ENCODE data around the gene LRRIQ1. TPM values are rescaled to one million over a fixed set of nuclear protein-coding genes. Genes with fewer than 3 reads are reported as not detected.

Gene LRRIQ1
- total and polyA plus RNA-seq, 2 donors (not counting 1 experiment from before 2014, with no cell fraction given) = not detected

DNA sequence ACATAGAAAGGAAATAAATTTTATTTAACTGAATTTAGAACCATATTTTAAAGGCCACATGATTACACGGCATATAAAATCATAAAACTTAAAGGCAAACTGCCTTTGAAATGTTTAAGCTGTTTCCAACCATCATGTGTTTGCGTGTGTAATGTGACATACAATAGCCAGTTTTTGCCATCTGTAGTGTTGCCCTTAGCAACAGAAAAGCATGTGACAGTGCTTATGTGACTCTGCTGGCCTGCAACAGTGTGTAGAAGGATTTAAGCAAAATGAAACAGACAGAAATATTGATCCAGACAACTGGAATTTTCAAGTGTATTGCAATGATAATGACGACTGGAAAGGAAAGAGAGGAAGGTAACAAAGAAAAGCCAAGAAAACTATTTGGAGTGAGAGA, 49.6 kb upstream of the LRRIQ1 start:
- H3K79me2 ChIP-seq (ENCODE audit: control insufficient read depth, insufficient read depth, low read length) = no peaks in the 10 kb centered on the region
- H3K9me3 ChIP-seq (ENCODE audit: control extremely low read depth in 1 of 3, control insufficient read depth in 2 of 3, insufficient read depth in 1 of 3, low read length in 2 of 3) = no peaks in the 10 kb centered on the region
- no peaks in the 10 kb centered on the region for H3K36me3 ChIP-seq (replicated peaks in 1 of 2; ENCODE audit: control extremely low read depth in 1 of 2, control insufficient read depth in 1 of 2, extremely low read depth in 1 of 2, insufficient read depth in 2 of 2, low read length in 1 of 2)
- no peaks in the 10 kb centered on the region for H3K27me3 ChIP-seq (replicated peaks in 1 of 4; ENCODE audit: control extremely low read depth in 1 of 4, control insufficient read depth in 3 of 4, insufficient read depth in 4 of 4, low read length in 3 of 4)
- intact Hi-C loops (cut with micrococcal nuclease) = no loop called here
- TF ChIP-seq, protein P1, sequence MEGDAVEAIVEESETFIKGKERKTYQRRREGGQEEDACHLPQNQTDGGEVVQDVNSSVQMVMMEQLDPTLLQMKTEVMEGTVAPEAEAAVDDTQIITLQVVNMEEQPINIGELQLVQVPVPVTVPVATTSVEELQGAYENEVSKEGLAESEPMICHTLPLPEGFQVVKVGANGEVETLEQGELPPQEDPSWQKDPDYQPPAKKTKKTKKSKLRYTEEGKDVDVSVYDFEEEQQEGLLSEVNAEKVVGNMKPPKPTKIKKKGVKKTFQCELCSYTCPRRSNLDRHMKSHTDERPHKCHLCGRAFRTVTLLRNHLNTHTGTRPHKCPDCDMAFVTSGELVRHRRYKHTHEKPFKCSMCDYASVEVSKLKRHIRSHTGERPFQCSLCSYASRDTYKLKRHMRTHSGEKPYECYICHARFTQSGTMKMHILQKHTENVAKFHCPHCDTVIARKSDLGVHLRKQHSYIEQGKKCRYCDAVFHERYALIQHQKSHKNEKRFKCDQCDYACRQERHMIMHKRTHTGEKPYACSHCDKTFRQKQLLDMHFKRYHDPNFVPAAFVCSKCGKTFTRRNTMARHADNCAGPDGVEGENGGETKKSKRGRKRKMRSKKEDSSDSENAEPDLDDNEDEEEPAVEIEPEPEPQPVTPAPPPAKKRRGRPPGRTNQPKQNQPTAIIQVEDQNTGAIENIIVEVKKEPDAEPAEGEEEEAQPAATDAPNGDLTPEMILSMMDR (IDR thresholded peaks at IDR 0.05) = no peak
- TF ChIP-seq EZH2 (IDR thresholded peaks at IDR 0.05; ENCODE audit: borderline replicate concordance, insufficient read depth, low read depth, low read length, poor library complexity, severe bottlenecking) = no peak
- POLR2A ChIA-PET = no interaction called here
- no peaks in the 10 kb centered on the region for H4K20me1 ChIP-seq (ENCODE audit: control insufficient read depth, insufficient read depth, low read length, poor library complexity, severe bottlenecking)
- Mint-ChIP-seq H3K4me1 (no peaks in the 10 kb centered on the region), H3K27me3 (no peaks in the 10 kb centered on the region), H3K4me3 (no peak overlapping the region), H3K9me3 (ENCODE audit: insufficient read depth) (no peaks in the 10 kb centered on the region), H3K27ac (no peak overlapping the region)
- 60% methylated on average over 2 of the region's 3 CpGs for WGBS (ENCODE audit: insufficient coverage)
- H3K4me2 ChIP-seq (replicated peaks; ENCODE audit: low read depth, low read length, poor library complexity, severe bottlenecking) = no peak overlapping the region
- H3K4me1 ChIP-seq (ENCODE audit: control insufficient read depth in 2 of 2, insufficient read depth in 2 of 2, low read length in 2 of 2) = no peaks in the 10 kb centered on the region
- H3K4me3 ChIP-seq (ENCODE audit: control extremely low read depth in 1 of 5, extremely low read depth in 1 of 5, insufficient read depth in 1 of 5, low read depth in 2 of 5, low read length in 4 of 5) = no peak overlapping the region
- H3K9ac ChIP-seq (ENCODE audit: low read length) = no peak overlapping the region
- no peak for DNase-seq
- CTCF ChIA-PET = no interaction called here
- ATAC-seq (ENCODE audit: low read depth) = no peak
- no peak overlapping the region for H3K27ac ChIP-seq (ENCODE audit: low read length in 2 of 2)
- no peak overlapping the region for H2AFZ ChIP-seq (ENCODE audit: insufficient read depth, low read depth, low read length, poor library complexity, severe bottlenecking)

DNA sequence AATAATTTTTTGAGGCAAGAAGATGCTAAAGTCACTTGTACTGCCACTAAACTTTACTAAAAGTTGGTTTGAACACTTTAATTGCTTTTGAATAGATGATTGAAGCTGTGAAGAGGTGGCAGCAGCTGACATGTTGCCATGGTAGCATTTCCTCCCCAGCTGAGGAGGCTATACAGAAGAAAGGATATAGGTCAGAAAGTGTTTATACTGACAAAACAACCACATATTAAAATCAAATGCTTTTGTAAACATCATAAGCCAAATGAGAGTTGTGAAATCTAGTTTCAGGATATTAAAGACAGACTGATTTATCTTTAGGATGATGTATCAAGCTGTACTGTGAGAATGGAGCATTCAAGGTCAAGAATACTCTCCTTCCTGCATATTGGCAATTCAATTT, 41.7 kb upstream of the LRRIQ1 start:
- ATAC-seq (ENCODE audit: low read depth) = no peak
- no peak for DNase-seq

More for the DNA sequence above, 41.7 kb upstream of the LRRIQ1 start:
- Histone ChIP-seq H3K4me2 (replicated peaks; ENCODE audit: low read depth, low read length, poor library complexity, severe bottlenecking) (no peak overlapping the region), H3K9me3 (ENCODE audit: control extremely low read depth in 1 of 3, control insufficient read depth in 2 of 3, insufficient read depth in 1 of 3, low read length in 2 of 3) (no peaks in the 10 kb centered on the region), H3K27ac (ENCODE audit: low read length in 2 of 2) (no peak overlapping the region), H3K9ac (ENCODE audit: low read length) (no peak overlapping the region), H3K27me3 (replicated peaks in 1 of 4; ENCODE audit: control extremely low read depth in 1 of 4, control insufficient read depth in 3 of 4, insufficient read depth in 4 of 4, low read length in 3 of 4) (no peaks in the 10 kb centered on the region), H3K4me1 (ENCODE audit: control insufficient read depth in 2 of 2, insufficient read depth in 2 of 2, low read length in 2 of 2) (no peaks in the 10 kb centered on the region), H3K36me3 (replicated peaks in 1 of 2; ENCODE audit: control extremely low read depth in 1 of 2, control insufficient read depth in 1 of 2, extremely low read depth in 1 of 2, insufficient read depth in 2 of 2, low read length in 1 of 2) (no peaks in the 10 kb centered on the region), H4K20me1 (ENCODE audit: control insufficient read depth, insufficient read depth, low read length, poor library complexity, severe bottlenecking) (no peaks in the 10 kb centered on the region), H3K4me3 (ENCODE audit: control extremely low read depth in 1 of 5, extremely low read depth in 1 of 5, insufficient read depth in 1 of 5, low read depth in 2 of 5, low read length in 4 of 5) (no peak overlapping the region), H2AFZ (ENCODE audit: insufficient read depth, low read depth, low read length, poor library complexity, severe bottlenecking) (no peak overlapping the region), H3K79me2 (ENCODE audit: control insufficient read depth, insufficient read depth, low read length) (no peaks in the 10 kb centered on the region)
- Mint-ChIP-seq H3K4me3 (no peak overlapping the region), H3K9me3 (ENCODE audit: insufficient read depth) (no peaks in the 10 kb centered on the region), H3K4me1 (no peaks in the 10 kb centered on the region), H3K27me3 (no peaks in the 10 kb centered on the region), H3K27ac (no peak overlapping the region)
- TF ChIP-seq, protein P1 (IDR thresholded peaks at IDR 0.05) = no peak
- no peak for TF ChIP-seq EZH2 (IDR thresholded peaks at IDR 0.05; ENCODE audit: borderline replicate concordance, insufficient read depth, low read depth, low read length, poor library complexity, severe bottlenecking)
- intact Hi-C loops (cut with micrococcal nuclease) = no loop called here
- ChIA-PET CTCF (no interaction called here), POLR2A (no interaction called here)
